ENCODE data around the gene MED23. TPM values are rescaled to one million over a fixed set of nuclear protein-coding genes. Genes with fewer than 3 reads are reported as not detected.
A peak's percentile ranks its signal among the peaks of the same experiment; 100 is the strongest.

MED23 gene
- total and polyA plus RNA-seq, 10 of the 15 experiments (the other 5 are each of a cell fraction or from before 2014, with no cell fraction given) = 7.1 to 42.9 (median 19.6) TPM

DNA sequence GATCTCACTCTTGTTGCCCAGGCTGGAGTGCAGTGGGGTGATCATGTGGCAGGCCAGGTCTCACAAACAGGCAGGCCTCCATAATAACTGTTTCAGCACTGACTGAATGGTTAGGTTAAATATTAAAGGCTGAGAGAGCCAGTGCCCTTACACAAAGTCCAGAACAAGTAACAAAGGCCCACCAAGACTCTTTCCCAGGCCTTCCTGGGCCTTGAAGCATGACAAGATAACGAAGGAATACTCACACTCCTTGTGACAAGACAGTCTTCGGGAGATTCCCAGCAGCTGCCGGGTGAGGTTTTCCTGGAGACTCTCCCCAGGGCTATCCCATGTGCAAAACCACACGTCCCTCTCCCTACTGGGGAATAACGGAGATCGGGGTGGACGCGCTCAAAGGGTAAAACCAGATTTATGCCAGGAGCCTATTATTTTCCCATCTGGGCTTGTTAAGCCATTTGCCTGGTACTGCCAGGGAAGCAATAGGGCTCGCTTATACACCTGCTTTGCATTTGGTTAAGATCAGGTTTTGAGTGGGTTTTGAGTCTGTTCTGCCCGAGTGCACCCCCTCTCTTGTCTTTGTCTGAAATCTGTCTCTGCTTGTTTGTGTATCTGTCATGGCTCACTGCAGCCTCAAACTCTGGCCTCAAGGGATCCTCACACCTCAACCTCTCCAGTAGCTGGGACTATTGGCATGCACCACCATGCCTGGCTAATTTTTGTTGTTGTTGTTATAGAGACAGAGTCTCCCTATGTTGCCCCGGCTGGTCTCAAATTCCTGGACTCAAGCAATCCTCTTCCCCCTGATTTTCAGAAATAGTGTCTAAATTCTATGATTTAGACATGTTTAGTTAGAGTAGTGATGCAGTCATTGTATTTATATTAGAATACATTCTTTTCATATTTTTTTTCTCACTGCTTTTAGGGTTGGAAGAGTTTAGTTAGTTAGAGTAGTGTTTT, 7.6 kb upstream of the MED23 start:
- H3K36me3 ChIP-seq (ENCODE audit: control insufficient read depth in 2 of 2, insufficient read depth in 2 of 2, low read length in 1 of 2) = no peaks in the 10 kb centered on the region
- ChIA-PET RAD21 (ENCODE audit: unreplicated experiment) (no interaction called here), CTCF (interaction anchor here (0.7 to 1.6 kb wide), 3 partner anchors 8 to 103 kb away, joined by 3 to 15 read pairs (median 3); partner anchors contain the start of gene MED23), POLR2A (no interaction called here), SMC1A (ENCODE audit: uncharacterized antibody, unreplicated experiment) (interaction anchor here (1.3 to 1.4 kb wide), 2 partner anchors 8 to 16 kb away, joined by 3 to 7 read pairs; partner anchors contain the start of gene MED23)
- H3K27ac ChIP-seq (ENCODE audit: control insufficient read depth, insufficient read depth) = no peak overlapping the region
- ATAC-seq = peak; percentile 87
- no peak overlapping the region for H3K4me3 ChIP-seq
- in situ Hi-C loops (cut with MboI) (no loop called here), intact Hi-C loops (cut with micrococcal nuclease; ENCODE audit: unreplicated experiment) (loop anchor here (5.0 kb wide), 1 partner anchor 52 kb away; no protein-coding TSS in a partner anchor)
- H3K4me1 ChIP-seq (ENCODE audit: control insufficient read depth, insufficient read depth, low read length) = no peaks in the 10 kb centered on the region; the same call in 1 of the 2 replicates
- 5% methylated on average over 11 of the region's 11 CpGs for WGBS (ENCODE audit: insufficient coverage, insufficient replicate concordance, low lambda C conversion rate, missing lambda C conversion rate)
- H3K9ac ChIP-seq (ENCODE audit: control insufficient read depth, insufficient read depth, low read length) = no peak overlapping the region
- no peaks in the 10 kb centered on the region for H3K9me3 ChIP-seq (replicated peaks; ENCODE audit: control insufficient read depth, insufficient read depth, low read length)
- no peaks in the 10 kb centered on the region; the same call in 1 of the 2 replicates for H4K20me1 ChIP-seq (ENCODE audit: control insufficient read depth, insufficient read depth)
- no peak for FAIRE-seq
- no peak for DNase-seq (ENCODE audit: low read depth, low spot score)
- H3K27me3 ChIP-seq (replicated peaks in 1 of 2; ENCODE audit: control insufficient read depth in 2 of 2, insufficient read depth in 2 of 2, low read length in 1 of 2) = no peaks in the 10 kb centered on the region; a peak in 2 of 4 replicates
- H2AFZ ChIP-seq (ENCODE audit: control insufficient read depth, low read depth, low read length) = no peak overlapping the region
- H3K4me2 ChIP-seq (ENCODE audit: control insufficient read depth, insufficient read depth) = no peak overlapping the region
- no TSS peak for BruUV-seq (replicated peaks)
- no peaks in the 10 kb centered on the region for H3K79me2 ChIP-seq (ENCODE audit: control insufficient read depth, insufficient read depth, low read length)
- TF ChIP-seq SMARCA5 (IDR thresholded peaks at IDR 0.05) (no peak), PAX5 (IDR thresholded peaks at IDR 0.05; ENCODE audit: borderline replicate concordance, low read depth, low read length) (peak; percentile 70; the same call in 1 of the 2 replicates), IKZF2 (IDR thresholded peaks at IDR 0.05) (0 out of 4 replicates have a peak, but pooled peaks of 1 of the 2 experiments have one; percentile 22)

DNA sequence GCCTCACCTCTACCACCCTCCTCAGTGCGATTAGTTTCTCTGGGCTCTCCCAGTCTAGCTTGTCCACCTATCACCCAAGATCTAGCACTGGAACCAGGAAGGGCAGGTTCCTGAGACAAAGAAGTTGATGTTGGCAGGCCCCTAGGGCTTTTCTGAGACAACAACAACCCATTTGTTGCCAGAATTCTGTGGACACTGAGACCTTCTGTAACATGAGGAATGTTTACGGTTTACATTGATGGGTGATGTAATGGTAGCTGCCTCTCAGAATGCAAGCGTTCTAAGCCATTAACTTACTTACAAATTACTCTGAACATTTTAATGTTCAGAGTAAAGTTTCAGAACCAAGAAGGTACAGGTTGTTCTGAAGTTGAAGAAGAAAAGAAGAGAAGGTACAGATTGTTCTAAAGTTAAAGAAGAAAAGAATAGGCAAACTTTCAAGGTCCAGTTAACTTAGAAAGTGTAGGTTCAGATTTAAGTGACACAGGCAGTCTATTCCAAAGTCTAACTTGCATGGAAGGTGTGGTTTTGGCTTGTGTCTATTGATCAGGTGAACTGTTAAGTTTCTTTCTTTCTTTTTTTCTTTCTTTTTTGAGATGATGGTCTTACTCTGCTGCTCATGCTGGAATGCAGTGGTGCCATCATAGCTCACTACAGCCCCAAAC, 3.7 kb upstream of the MED23 start:
- ATAC-seq = no peak
- Histone ChIP-seq H3K36me3 (ENCODE audit: control insufficient read depth in 2 of 2, insufficient read depth in 2 of 2, low read length in 1 of 2) (no peaks in the 10 kb centered on the region), H3K4me2 (ENCODE audit: control insufficient read depth, insufficient read depth) (no peak overlapping the region), H4K20me1 (ENCODE audit: control insufficient read depth, insufficient read depth) (no peaks in the 10 kb centered on the region), H3K9me3 (replicated peaks; ENCODE audit: control insufficient read depth, insufficient read depth, low read length) (no peaks in the 10 kb centered on the region), H3K27me3 (replicated peaks in 1 of 2; ENCODE audit: control insufficient read depth in 2 of 2, insufficient read depth in 2 of 2, low read length in 1 of 2) (no peaks in the 10 kb centered on the region; a peak in 2 of 4 replicates), H3K9ac (ENCODE audit: control insufficient read depth, insufficient read depth, low read length) (no peak overlapping the region), H3K27ac (ENCODE audit: control insufficient read depth, insufficient read depth) (no peak overlapping the region), H2AFZ (ENCODE audit: control insufficient read depth, low read depth, low read length) (no peak overlapping the region), H3K79me2 (ENCODE audit: control insufficient read depth, insufficient read depth, low read length) (peaks cover 10% of the 10 kb centered on the region), H3K4me3 (no peak overlapping the region), H3K4me1 (ENCODE audit: control insufficient read depth, insufficient read depth, low read length) (no peaks in the 10 kb centered on the region; the same call in 1 of the 2 replicates)
- POLR2A ChIA-PET = no interaction called here
- in situ Hi-C loops (cut with MboI) = no loop called here
- no peak for FAIRE-seq
- no peak for TF ChIP-seq CHD1 (IDR thresholded peaks at IDR 0.05; ENCODE audit: low read depth, low read length)
- no peak for TF ChIP-seq YY1 (IDR thresholded peaks at IDR 0.05; ENCODE audit: low read depth, low read length)
- no peak for TF ChIP-seq RAD21 (IDR thresholded peaks at IDR 0.05; ENCODE audit: insufficient read depth, low read depth, low read length)
- no peak for TF ChIP-seq PML (IDR thresholded peaks at IDR 0.05; ENCODE audit: low read length)
- no peak for TF ChIP-seq RCOR1 (conservative IDR thresholded peaks at IDR 0.05; ENCODE audit: low read depth, low read length)
- TF ChIP-seq GABPA (IDR thresholded peaks at IDR 0.05; ENCODE audit: low read depth) = no peak
- TF ChIP-seq NR2C2 (IDR thresholded peaks at IDR 0.05; ENCODE audit: borderline replicate concordance, control insufficient read depth, insufficient read length, low read depth) = no peak
- TF ChIP-seq, protein P1, sequence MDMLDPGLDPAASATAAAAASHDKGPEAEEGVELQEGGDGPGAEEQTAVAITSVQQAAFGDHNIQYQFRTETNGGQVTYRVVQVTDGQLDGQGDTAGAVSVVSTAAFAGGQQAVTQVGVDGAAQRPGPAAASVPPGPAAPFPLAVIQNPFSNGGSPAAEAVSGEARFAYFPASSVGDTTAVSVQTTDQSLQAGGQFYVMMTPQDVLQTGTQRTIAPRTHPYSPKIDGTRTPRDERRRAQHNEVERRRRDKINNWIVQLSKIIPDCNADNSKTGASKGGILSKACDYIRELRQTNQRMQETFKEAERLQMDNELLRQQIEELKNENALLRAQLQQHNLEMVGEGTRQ (IDR thresholded peaks at IDR 0.05; ENCODE audit: borderline replicate concordance, low read depth, low read length) = no peak
- TF ChIP-seq KLF5 (IDR thresholded peaks at IDR 0.05; ENCODE audit: partially characterized antibody) = no peak
- SMC1A ChIA-PET (ENCODE audit: uncharacterized antibody, unreplicated experiment) = no interaction called here
- intact Hi-C loops (cut with micrococcal nuclease; ENCODE audit: unreplicated experiment) = no loop called here
- DNase-seq (ENCODE audit: low read depth, low spot score) = no peak
- 89% methylated on average over 3 of the region's 3 CpGs for WGBS (ENCODE audit: insufficient coverage, insufficient replicate concordance, low lambda C conversion rate, missing lambda C conversion rate)
- CTCF ChIA-PET = interaction anchor here (0.8 kb wide), 1 partner anchor 10 kb away, joined by 3 read pairs; no protein-coding TSS in a partner anchor
- BruUV-seq (replicated peaks) = no TSS peak
- RAD21 ChIA-PET (ENCODE audit: unreplicated experiment) = no interaction called here

All from GM12878 (cell line).